GM23248 (cell line): ENCODE measurements around the gene ASAP2. TPM values are rescaled to one million over a fixed set of nuclear protein-coding genes. Genes with fewer than 3 reads are reported as not detected.
"Not testable (repeated sequence)": the region's sequence is repeated elsewhere in the genome, so short reads cannot be mapped to it uniquely, and the experiment has no call there.

Experiments
- DNase-seq: peaks from one replicate; pipeline ENCODE4 v3.0.0-alpha.2; 2015
- H2AFZ ChIP-seq: fragments of 200-600 bp; sonication (generic); 2 replicates; pipeline ENCODE4 v1.6.1; 2016; ENCODE audit warnings: antibody characterized with exemption
- H3F3A ChIP-seq: fragments of 200-600 bp; sonication (generic); 2 replicates; pipeline ENCODE4 v1.6.1; 2016; ENCODE audit warnings: mild to moderate bottlenecking, antibody characterized with exemption, mixed run types; ENCODE audit not compliant: insufficient read depth
- H3K27ac ChIP-seq: fragments of 200-600 bp; sonication (generic); 2 replicates; pipeline ENCODE4 v1.5.1; 2016; ENCODE audit warnings: mild to moderate bottlenecking
- H3K27me3 ChIP-seq: fragments of 200-600 bp; sonication (generic); replicated peaks from 2 replicates; pipeline ENCODE4 v1.6.1; 2016; ENCODE audit warnings: mild to moderate bottlenecking; ENCODE audit not compliant: insufficient read depth
- H3K36me3 ChIP-seq: fragments of 200-600 bp; sonication (generic); 2 replicates; pipeline ENCODE4 v1.6.1; 2016; ENCODE audit warnings: low read depth, mild to moderate bottlenecking
- H3K4me1 ChIP-seq: fragments of 200-600 bp; sonication (generic); 2 replicates; pipeline ENCODE4 v1.6.1; 2016; ENCODE audit warnings: mild to moderate bottlenecking; ENCODE audit not compliant: insufficient read depth
- H3K4me2 ChIP-seq: fragments of 200-600 bp; sonication (generic); one replicate; pipeline ENCODE4 v1.6.1; 2016; ENCODE audit warnings: mild to moderate bottlenecking; ENCODE audit not compliant: unreplicated experiment
- H3K4me3 ChIP-seq: fragments of 200-600 bp; sonication (generic); 2 replicates; pipeline ENCODE4 v1.5.1; 2016; ENCODE audit warnings: mild to moderate bottlenecking
- H3K79me2 ChIP-seq: fragments of 200-600 bp; sonication (generic); 2 replicates; pipeline ENCODE4 v1.6.1; 2016; ENCODE audit warnings: mild to moderate bottlenecking; ENCODE audit not compliant: insufficient read depth
- H3K9ac ChIP-seq: fragments of 200-600 bp; sonication (generic); 2 replicates; pipeline ENCODE4 v1.6.1; 2016; ENCODE audit warnings: mild to moderate bottlenecking
- H3K9me2 ChIP-seq: fragments of 200-600 bp; sonication (generic); 2 replicates; pipeline ENCODE4 v1.6.1; 2016; ENCODE audit warnings: mixed run types, mild to moderate bottlenecking, moderate library complexity; ENCODE audit not compliant: insufficient read depth
- H3K9me3 ChIP-seq: fragments of 200-600 bp; sonication (generic); one replicate; pipeline ENCODE4 v1.6.1; 2017; ENCODE audit warnings: low read depth
- H4K20me1 ChIP-seq: fragments of 200-600 bp; sonication (generic); 2 replicates; pipeline ENCODE4 v1.6.0; 2016; ENCODE audit not compliant: insufficient read depth
- EZH2 ChIP-seq: fragments of 200-600 bp; sonication (generic); IDR thresholded peaks from 2 replicates; pipeline ENCODE4 v1.6.1; 2018; ENCODE audit warnings: antibody characterized with exemption, mild to moderate bottlenecking; ENCODE audit not compliant: insufficient read depth, poor library complexity, severe bottlenecking
- EZH2phosphoT487 ChIP-seq: fragments of 200-600 bp; sonication (generic); IDR thresholded peaks from 2 replicates; pipeline ENCODE4 v1.6.1; 2018; ENCODE audit warnings: antibody characterized with exemption, moderate library complexity, mild to moderate bottlenecking, low read depth; ENCODE audit not compliant: insufficient read depth
- WGBS, 2 experiments: methylation state at CpG; one replicate each; pipeline ENCODE4 v1.1.6; 2015 to 2017; ENCODE audit warnings: low lambda C conversion rate in 2 of 2, low coverage in 1 of 2; ENCODE audit errors: missing lambda C conversion rate in 2 of 2; 5-methylcytosine and 5-hydroxymethylcytosine counted together
- in situ Hi-C: fragments of 300-500 bp; cut with MboI; formaldehyde crosslinking; loops from 2 replicates; pipeline ENCODE4 v1.15.0; 2020
- polyA plus RNA-seq: library from polyadenylated mRNA; unstranded; fragments of >200 nt; fragmentation: Nextera tagmentation; extraction: Ambion mirVana; gene quantifications from 2 replicates; pipeline ENCODE4 v1.2.1, GENCODE V29; 2016
- total RNA-seq: library from RNA; depleted of rRNA; stranded (reverse); fragments of >200 nt; shearing (Covaris generic); gene quantifications from 2 replicates; pipeline ENCODE4 v1.2.3, GENCODE V29; 2014

The ASAP2 gene
- total and polyA plus RNA-seq, 2 experiments from 2014 or later: 8.8 to 49.6 TPM

DNA sequence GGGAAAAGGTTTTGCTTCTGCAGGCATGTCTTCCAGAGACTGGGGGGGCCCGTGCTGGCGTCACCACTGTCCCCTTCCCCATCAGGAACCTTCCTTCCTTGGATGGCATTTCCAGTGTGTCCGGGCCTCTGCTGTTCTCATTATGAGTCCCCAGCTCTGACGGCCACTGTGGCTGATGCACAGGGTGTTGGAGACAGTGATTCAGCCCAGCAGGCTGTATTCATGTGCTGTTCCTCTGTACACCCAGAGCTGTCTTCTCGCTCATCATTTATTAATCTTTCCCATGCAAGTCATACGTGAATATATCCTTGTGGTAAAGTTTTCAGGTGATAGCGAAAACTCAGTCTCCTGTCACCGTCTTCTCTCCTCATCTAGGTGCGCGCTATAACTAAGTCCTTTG, 57.7 kb downstream of the ASAP2 start:
- Histone ChIP-seq H3K79me2 (peaks cover 100% of the 10 kb centered on the region), H4K20me1 (no peaks in the 10 kb centered on the region), H3K36me3 (no peaks in the 10 kb centered on the region), H3K9me3 (no peaks in the 10 kb centered on the region), H3K9me2 (no peaks in the 10 kb centered on the region), H3F3A (peaks cover 49% of the 10 kb centered on the region), H3K9ac (peak overlapping the region; percentile 71), H3K27ac (peak overlapping the region; percentile 76), H2AFZ (no peak overlapping the region), H3K4me2 (peak overlapping the region; percentile 32), H3K4me1 (peaks cover 66% of the 10 kb centered on the region), H3K27me3 (no peaks in the 10 kb centered on the region), H3K4me3 (no peak overlapping the region)
- TF ChIP-seq EZH2phosphoT487 (no peak), EZH2 (no peak)
- peak; percentile 92 for DNase-seq
- in situ Hi-C loops: no loop called here
- WGBS, 2 experiments: 36 to 39% methylated on average over 10 of the region's 10 CpGs

DNA sequence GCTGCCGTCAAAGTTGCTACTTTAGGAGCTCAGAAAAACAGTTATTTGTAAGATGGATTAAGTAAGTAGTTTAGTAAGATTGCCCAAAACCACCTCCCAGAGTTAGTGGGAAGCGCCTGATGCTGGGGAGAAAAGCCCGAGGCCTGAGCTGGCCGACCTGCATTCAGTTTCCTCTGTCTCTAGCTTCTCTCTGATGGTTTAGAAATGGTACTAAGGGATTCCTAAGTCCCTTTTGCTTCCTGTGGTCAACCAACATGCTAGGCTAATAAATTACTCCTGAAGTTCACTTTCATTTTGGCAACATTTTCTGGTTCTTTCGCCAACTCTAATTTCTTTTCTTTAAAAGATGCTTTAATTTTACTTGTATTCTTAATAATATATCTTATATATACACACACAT, 60.1 kb downstream of the ASAP2 start:
- no peaks in the 10 kb centered on the region for H3K9me3 ChIP-seq
- H3K79me2 ChIP-seq: peaks cover 100% of the 10 kb centered on the region
- 0 out of 2 replicates have a peak, but pooled peaks cover 3% of the 10 kb centered on the region for H4K20me1 ChIP-seq
- peak overlapping the region; percentile 76 for H3K27ac ChIP-seq
- in situ Hi-C loops: no loop called here
- H3F3A ChIP-seq: peaks cover 43% of the 10 kb centered on the region
- H3K4me3 ChIP-seq: no peak overlapping the region
- WGBS, 2 experiments: 90 to 94% methylated on average over 5 of the region's 5 CpGs
- DNase-seq: no peak
- H3K4me2 ChIP-seq: no peak overlapping the region
- H3K9ac ChIP-seq: no peak overlapping the region
- H3K9me2 ChIP-seq: no peaks in the 10 kb centered on the region
- no peak overlapping the region for H2AFZ ChIP-seq
- H3K27me3 ChIP-seq: no peaks in the 10 kb centered on the region
- H3K4me1 ChIP-seq: peaks cover 47% of the 10 kb centered on the region
- H3K36me3 ChIP-seq: 0 out of 2 replicates have a peak, but pooled peaks cover 1% of the 10 kb centered on the region
- TF ChIP-seq EZH2: no peak
- no peak for TF ChIP-seq EZH2phosphoT487

DNA sequence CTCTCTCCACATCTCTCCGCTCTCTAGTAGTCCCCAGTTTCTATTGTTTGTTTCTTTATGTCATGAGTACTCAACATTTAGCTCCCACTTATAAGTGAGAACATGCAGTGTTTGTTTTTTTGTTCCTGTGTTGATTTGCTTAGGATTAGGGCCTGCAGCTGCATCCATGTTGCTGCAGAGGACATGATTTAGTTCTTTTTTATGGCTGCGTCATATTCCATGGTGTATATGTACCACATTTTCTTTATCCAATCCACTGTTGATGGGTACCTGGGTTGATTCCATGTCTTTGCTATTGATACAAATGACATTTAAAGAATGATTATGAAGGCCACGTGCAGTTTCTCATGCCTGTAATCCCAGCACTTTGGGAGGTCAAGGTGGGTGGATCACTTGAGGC, 60.7 kb downstream of the ASAP2 start:
- H3K27me3 ChIP-seq, H2AFZ ChIP-seq, H3K9ac ChIP-seq, H4K20me1 ChIP-seq, DNase-seq, H3K4me2 ChIP-seq, in situ Hi-C loops, H3K9me2 ChIP-seq, H3K9me3 ChIP-seq, H3K4me3 ChIP-seq, H3K36me3 ChIP-seq, H3K27ac ChIP-seq: not testable (repeated sequence)
- Histone ChIP-seq H3F3A (peaks cover 43% of the 10 kb centered on the region), H3K79me2 (peaks cover 100% of the 10 kb centered on the region), H3K4me1 (peaks cover 41% of the 10 kb centered on the region)
- WGBS, 2 experiments: 97 to 99% methylated on average over 3 of the region's 3 CpGs

DNA sequence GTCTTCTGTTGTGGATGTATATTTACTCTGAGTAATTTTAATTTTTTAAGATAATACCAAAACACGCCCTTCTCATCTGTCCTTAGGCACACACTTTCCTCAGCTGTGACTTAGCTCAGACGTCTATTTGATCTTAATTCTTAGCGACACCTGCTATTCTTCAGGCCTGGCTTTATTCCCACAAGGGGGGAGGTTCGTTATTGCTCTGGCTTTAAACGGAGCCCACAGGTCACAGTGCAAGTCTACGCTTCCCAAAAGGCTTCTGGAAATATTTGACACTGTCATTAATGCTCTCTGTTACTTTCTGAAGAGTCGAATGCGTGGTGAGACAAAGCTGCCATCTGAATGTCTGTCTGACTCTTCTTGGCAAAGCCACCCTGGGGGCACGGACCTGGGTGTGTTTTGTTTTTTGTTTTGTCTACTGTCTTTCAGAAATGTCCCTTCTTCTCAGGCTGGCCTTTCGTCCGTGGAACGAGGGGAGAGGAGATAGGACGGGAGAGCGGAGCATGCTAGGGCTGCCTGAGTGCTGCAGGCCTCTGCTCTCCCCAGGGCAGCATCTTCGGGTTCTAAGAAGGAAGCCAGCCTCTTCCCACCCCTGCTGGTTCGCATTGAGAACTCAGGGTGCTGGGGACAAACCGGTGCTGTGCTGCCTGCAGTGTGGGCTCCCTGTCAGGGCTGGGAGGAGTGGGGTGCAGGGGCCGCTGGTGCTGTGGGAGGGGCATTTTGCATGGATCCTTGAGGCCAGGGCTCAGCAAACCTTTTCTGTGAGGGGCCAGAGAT, 61.9 kb downstream of the ASAP2 start:
- no peak for DNase-seq
- Histone ChIP-seq H3K9me3 (no peaks in the 10 kb centered on the region), H3K27ac (no peak overlapping the region), H3K36me3 (peaks cover 7% of the 10 kb centered on the region; the same call in 1 of the 2 replicates), H3K4me3 (no peak overlapping the region), H3K9me2 (no peaks in the 10 kb centered on the region), H3K4me2 (no peak overlapping the region), H2AFZ (no peak overlapping the region), H3K9ac (no peak overlapping the region), H3K4me1 (peaks cover 29% of the 10 kb centered on the region), H4K20me1 (0 out of 2 replicates have a peak, but pooled peaks cover 3% of the 10 kb centered on the region), H3K27me3 (no peaks in the 10 kb centered on the region), H3K79me2 (peaks cover 100% of the 10 kb centered on the region), H3F3A (peaks cover 49% of the 10 kb centered on the region)
- in situ Hi-C loops: no loop called here
- TF ChIP-seq EZH2 (no peak), EZH2phosphoT487 (no peak)
- 84 to 87% methylated on average over 18 of the region's 18 CpGs for WGBS, 2 experiments
